Fibroblast of skin of left biceps (primary cell): Measurements from ENCODE around the gene CREBBP.

Experiments
- DNase-seq, 2 experiments: peaks; one replicate each; pipeline ENCODE4 v3.0.0-alpha.2; 2013; ENCODE audit warnings: low read depth in 2 of 2

Gene CREBBP

GRCh38 chr16:3736116-3736515 is 144.4 kb downstream of the CREBBP start:
- no peak for DNase-seq

GRCh38 chr16:3735541-3735940 is 145.0 kb downstream of the CREBBP start:
- DNase-seq: no peak

GRCh38 chr16:3734758-3735221 is 145.7 kb downstream of the CREBBP start:
- no peak for DNase-seq

GRCh38 chr16:3734084-3734757 is 146.3 kb downstream of the CREBBP start:
- DNase-seq: no peak

GRCh38 chr16:3732171-3732570 is 148.3 kb downstream of the CREBBP start:
- DNase-seq: no peak

GRCh38 chr16:3731126-3731935 is 149.2 kb downstream of the CREBBP start:
- DNase-seq: no peak

GRCh38 chr16:3730161-3731125 is 150.1 kb downstream of the CREBBP start:
- DNase-seq: no peak

- no peak for DNase-seq
Measured at GRCh38 chr16:3729161-3730112, 151.1 kb downstream of the CREBBP start.

GRCh38 chr16:3728424-3729160 is 151.9 kb downstream of the CREBBP start:
- DNase-seq: no peak

GRCh38 chr16:3727806-3728381 is 152.6 kb downstream of the CREBBP start:
- no peak for DNase-seq

GRCh38 chr16:3726021-3726687 is 154.4 kb downstream of the CREBBP start:
- DNase-seq: no peak

- no peak for DNase-seq
Measured at GRCh38 chr16:3725276-3725675, 155.2 kb downstream of the CREBBP start.

- DNase-seq: no peak
Measured at GRCh38 chr16:3722508-3722907, 158.0 kb downstream of the CREBBP start.

GRCh38 chr16:3720418-3720817 is 160.1 kb downstream of the CREBBP start:
- DNase-seq: no peak

- DNase-seq: no peak
Measured at GRCh38 chr16:3718628-3719027, 161.9 kb downstream of the CREBBP start.

GRCh38 chr16:3718019-3718391 is 162.5 kb downstream of the CREBBP start:
- no peak for DNase-seq

- peak; percentile 42 to 50 for DNase-seq
Measured at GRCh38 chr16:3717235-3718018, 163.1 kb downstream of the CREBBP start, which contains the start of gene TRAP1. TSS of gene TRAP1 (minus strand) at chr16:3717524. CDS start at chr16:3717508, 16 bp downstream.

GRCh38 chr16:3716831-3717234 is 163.7 kb downstream of the CREBBP start:
- no peak for DNase-seq
